Measurements from ENCODE around the gene PTOV1. TPM values are rescaled to one million over a fixed set of nuclear protein-coding genes. Genes with fewer than 3 reads are reported as not detected.

The PTOV1 gene
- polyA plus RNA-seq, 4 donors = 71.4 to 137 (median 88.0) TPM

- Histone ChIP-seq H3K27ac (ENCODE audit: low read depth in 1 of 3, low read length in 2 of 3) (no peak overlapping the region), H3K9me3 (ENCODE audit: control insufficient read depth in 2 of 2, insufficient read depth in 1 of 2, low read depth in 1 of 2, low read length in 1 of 2) (no peaks in the 10 kb centered on the region), H3K36me3 (ENCODE audit: control insufficient read depth in 3 of 3, insufficient read depth in 2 of 3, low read depth in 1 of 3, low read length in 3 of 3) (peaks cover 28 to 99% (median 31%) of the 10 kb centered on the region in 3 donors), H3K4me3 (ENCODE audit: low read depth in 1 of 3, low read length in 3 of 3) (no peak overlapping the region), H3K4me1 (ENCODE audit: control insufficient read depth in 3 of 3, insufficient read depth in 2 of 3, low read depth in 1 of 3, low read length in 2 of 3) (no peaks in the 10 kb centered on the region), H3K27me3 (ENCODE audit: control insufficient read depth in 3 of 3, insufficient read depth in 3 of 3, low read length in 3 of 3) (no peaks in the 10 kb centered on the region)
- 77 to 88% (median 87%) methylated on average over 9 of the region's 9 CpGs for WGBS, 3 donors
- DNase-seq = no peak
- FAIRE-seq = no peak
Measured at GRCh38 chr19:49832556-49832955, 18.4 kb upstream of the PTOV1 start.

GRCh38 chr19:49833599-49833998 is 17.4 kb upstream of the PTOV1 start:
- FAIRE-seq (no peak), DNase-seq (no peak)
- Histone ChIP-seq H3K27ac (ENCODE audit: low read depth in 1 of 3, low read length in 2 of 3) (no peak overlapping the region), H3K36me3 (ENCODE audit: control insufficient read depth in 3 of 3, insufficient read depth in 2 of 3, low read depth in 1 of 3, low read length in 3 of 3) (peaks cover 28 to 99% (median 32%) of the 10 kb centered on the region in 3 donors), H3K4me1 (ENCODE audit: control insufficient read depth in 3 of 3, insufficient read depth in 2 of 3, low read depth in 1 of 3, low read length in 2 of 3) (no peaks in the 10 kb centered on the region), H3K4me3 (ENCODE audit: low read depth in 1 of 3, low read length in 3 of 3) (no peak overlapping the region), H3K9me3 (ENCODE audit: control insufficient read depth in 2 of 2, insufficient read depth in 1 of 2, low read depth in 1 of 2, low read length in 1 of 2) (no peaks in the 10 kb centered on the region), H3K27me3 (ENCODE audit: control insufficient read depth in 3 of 3, insufficient read depth in 3 of 3, low read length in 3 of 3) (no peaks in the 10 kb centered on the region)
- WGBS, 3 donors = 94 to 96% (median 95%) methylated on average over 7 of the region's 7 CpGs

- 92 to 98% (median 96%) methylated on average over 7 to 12 of the region's 12 CpGs for WGBS, 3 donors
- Histone ChIP-seq H3K4me1 (ENCODE audit: control insufficient read depth in 3 of 3, insufficient read depth in 2 of 3, low read depth in 1 of 3, low read length in 2 of 3) (no peaks in the 10 kb centered on the region), H3K9me3 (ENCODE audit: control insufficient read depth in 2 of 2, insufficient read depth in 1 of 2, low read depth in 1 of 2, low read length in 1 of 2) (no peaks in the 10 kb centered on the region), H3K27me3 (ENCODE audit: control insufficient read depth in 3 of 3, insufficient read depth in 3 of 3, low read length in 3 of 3) (no peaks in the 10 kb centered on the region), H3K27ac (ENCODE audit: low read depth in 1 of 3, low read length in 2 of 3) (no peak overlapping the region), H3K36me3 (ENCODE audit: control insufficient read depth in 3 of 3, insufficient read depth in 2 of 3, low read depth in 1 of 3, low read length in 3 of 3) (peaks cover 28 to 94% (median 30%) of the 10 kb centered on the region in 3 donors), H3K4me3 (ENCODE audit: low read depth in 1 of 3, low read length in 3 of 3) (no peak overlapping the region)
- no peak for DNase-seq
- FAIRE-seq = no peak
Measured at GRCh38 chr19:49835562-49835961, 15.4 kb upstream of the PTOV1 start.

- Histone ChIP-seq H3K27ac (ENCODE audit: low read depth in 1 of 3, low read length in 2 of 3) (no peak overlapping the region), H3K4me1 (ENCODE audit: control insufficient read depth in 3 of 3, insufficient read depth in 2 of 3, low read depth in 1 of 3, low read length in 2 of 3) (no peaks in the 10 kb centered on the region), H3K4me3 (ENCODE audit: low read depth in 1 of 3, low read length in 3 of 3) (no peak overlapping the region), H3K36me3 (ENCODE audit: control insufficient read depth in 3 of 3, insufficient read depth in 2 of 3, low read depth in 1 of 3, low read length in 3 of 3) (peaks cover 23 to 93% (median 27%) of the 10 kb centered on the region in 3 donors), H3K27me3 (ENCODE audit: control insufficient read depth in 3 of 3, insufficient read depth in 3 of 3, low read length in 3 of 3) (no peaks in the 10 kb centered on the region), H3K9me3 (ENCODE audit: control insufficient read depth in 2 of 2, insufficient read depth in 1 of 2, low read depth in 1 of 2, low read length in 1 of 2) (no peaks in the 10 kb centered on the region)
- 96 to 98% (median 98%) methylated on average over 20 of the region's 20 CpGs for WGBS, 3 donors
- FAIRE-seq (no peak), DNase-seq (no peak)
Measured at GRCh38 chr19:49836176-49837008, 14.6 kb upstream of the PTOV1 start.

GRCh38 chr19:49837009-49837310 is 14.0 kb upstream of the PTOV1 start:
- Histone ChIP-seq H3K27ac (ENCODE audit: low read depth in 1 of 3, low read length in 2 of 3) (no peak overlapping the region), H3K4me1 (ENCODE audit: control insufficient read depth in 3 of 3, insufficient read depth in 2 of 3, low read depth in 1 of 3, low read length in 2 of 3) (no peaks in the 10 kb centered on the region), H3K36me3 (ENCODE audit: control insufficient read depth in 3 of 3, insufficient read depth in 2 of 3, low read depth in 1 of 3, low read length in 3 of 3) (peaks cover 19 to 91% (median 27%) of the 10 kb centered on the region in 3 donors), H3K4me3 (ENCODE audit: low read depth in 1 of 3, low read length in 3 of 3) (no peak overlapping the region), H3K9me3 (ENCODE audit: control insufficient read depth in 2 of 2, insufficient read depth in 1 of 2, low read depth in 1 of 2, low read length in 1 of 2) (no peaks in the 10 kb centered on the region), H3K27me3 (ENCODE audit: control insufficient read depth in 3 of 3, insufficient read depth in 3 of 3, low read length in 3 of 3) (no peaks in the 10 kb centered on the region)
- 93 to 97% (median 93%) methylated on average over 5 of the region's 5 CpGs for whole genome bisulfite sequencing, 3 donors
- FAIRE-seq (no peak), DNase-seq (no peak)

- Histone ChIP-seq H3K36me3 (ENCODE audit: control insufficient read depth in 3 of 3, insufficient read depth in 2 of 3, low read depth in 1 of 3, low read length in 3 of 3) (peaks cover 16 to 88% (median 27%) of the 10 kb centered on the region in 3 donors), H3K4me1 (ENCODE audit: control insufficient read depth in 3 of 3, insufficient read depth in 2 of 3, low read depth in 1 of 3, low read length in 2 of 3) (no peaks in the 10 kb centered on the region), H3K9me3 (ENCODE audit: control insufficient read depth in 2 of 2, insufficient read depth in 1 of 2, low read depth in 1 of 2, low read length in 1 of 2) (no peaks in the 10 kb centered on the region), H3K4me3 (ENCODE audit: low read depth in 1 of 3, low read length in 3 of 3) (no peak overlapping the region), H3K27ac (ENCODE audit: low read depth in 1 of 3, low read length in 2 of 3) (no peak overlapping the region), H3K27me3 (ENCODE audit: control insufficient read depth in 3 of 3, insufficient read depth in 3 of 3, low read length in 3 of 3) (no peaks in the 10 kb centered on the region)
- DNase-seq (no peak), FAIRE-seq (no peak)
- WGBS, 3 donors = 94 to 99% (median 97%) methylated on average over 9 of the region's 9 CpGs
Measured at GRCh38 chr19:49837425-49837824, 13.5 kb upstream of the PTOV1 start.

- Histone ChIP-seq H3K27me3 (ENCODE audit: control insufficient read depth in 3 of 3, insufficient read depth in 3 of 3, low read length in 3 of 3) (no peaks in the 10 kb centered on the region), H3K27ac (ENCODE audit: low read depth in 1 of 3, low read length in 2 of 3) (no peak overlapping the region), H3K4me3 (ENCODE audit: low read depth in 1 of 3, low read length in 3 of 3) (no peak overlapping the region), H3K9me3 (ENCODE audit: control insufficient read depth in 2 of 2, insufficient read depth in 1 of 2, low read depth in 1 of 2, low read length in 1 of 2) (no peaks in the 10 kb centered on the region), H3K4me1 (ENCODE audit: control insufficient read depth in 3 of 3, insufficient read depth in 2 of 3, low read depth in 1 of 3, low read length in 2 of 3) (no peaks in the 10 kb centered on the region), H3K36me3 (ENCODE audit: control insufficient read depth in 3 of 3, insufficient read depth in 2 of 3, low read depth in 1 of 3, low read length in 3 of 3) (peaks cover 14 to 72% (median 21%) of the 10 kb centered on the region in 3 donors)
- 82 to 95% (median 88%) methylated on average over 18 of the region's 18 CpGs for WGBS, 3 donors
- FAIRE-seq = no peak
- no peak for DNase-seq
Measured at GRCh38 chr19:49838885-49839588, 11.9 kb upstream of the PTOV1 start.

GRCh38 chr19:49839713-49840112 is 11.2 kb upstream of the PTOV1 start:
- DNase-seq (no peak), FAIRE-seq (no peak)
- Histone ChIP-seq H3K4me1 (ENCODE audit: control insufficient read depth in 3 of 3, insufficient read depth in 2 of 3, low read depth in 1 of 3, low read length in 2 of 3) (no peaks in the 10 kb centered on the region), H3K4me3 (ENCODE audit: low read depth in 1 of 3, low read length in 3 of 3) (no peak overlapping the region), H3K9me3 (ENCODE audit: control insufficient read depth in 2 of 2, insufficient read depth in 1 of 2, low read depth in 1 of 2, low read length in 1 of 2) (no peaks in the 10 kb centered on the region), H3K27ac (ENCODE audit: low read depth in 1 of 3, low read length in 2 of 3) (no peak overlapping the region), H3K36me3 (ENCODE audit: control insufficient read depth in 3 of 3, insufficient read depth in 2 of 3, low read depth in 1 of 3, low read length in 3 of 3) (peaks cover 8 to 65% (median 15%) of the 10 kb centered on the region in 3 donors), H3K27me3 (ENCODE audit: control insufficient read depth in 3 of 3, insufficient read depth in 3 of 3, low read length in 3 of 3) (no peaks in the 10 kb centered on the region)
- 93 to 96% (median 95%) methylated on average over 11 of the region's 11 CpGs for WGBS, 3 donors

All from small intestine (tissue), 7 donors.